Tibial nerve (tissue), 4 donors: ENCODE results near the gene TUBG2.

ENCODE experiments used
- EP300 ChIP-seq, 2 donors: sonication (generic); formaldehyde crosslinking; IDR thresholded peaks; one replicate each; pipeline ENCODE4 v1.6.1; 2017; ENCODE audit warnings: antibody characterized with exemption in 2 of 2, mild to moderate bottlenecking in 1 of 2
- POLR2A ChIP-seq, 2 donors: fragments of 450-650 bp; IDR thresholded peaks; one replicate each; pipeline ENCODE4 v1.6.1; 2017; ENCODE audit warnings: antibody characterized with exemption in 2 of 2, mild to moderate bottlenecking in 2 of 2, moderate library complexity in 2 of 2
- TF ChIP-seq, protein P1 (sequence below), 5 experiments: fragments of 200-600 bp in 3 of 5; fragments of 450-650 bp in 2 of 5; sonication (generic) in 3 of 5; IDR thresholded peaks; one replicate each; pipeline ENCODE4 v1.5.1; 2016 to 2019; ENCODE audit warnings: antibody characterized with exemption in 5 of 5, mild to moderate bottlenecking in 3 of 5, moderate library complexity in 2 of 5

DNA sequence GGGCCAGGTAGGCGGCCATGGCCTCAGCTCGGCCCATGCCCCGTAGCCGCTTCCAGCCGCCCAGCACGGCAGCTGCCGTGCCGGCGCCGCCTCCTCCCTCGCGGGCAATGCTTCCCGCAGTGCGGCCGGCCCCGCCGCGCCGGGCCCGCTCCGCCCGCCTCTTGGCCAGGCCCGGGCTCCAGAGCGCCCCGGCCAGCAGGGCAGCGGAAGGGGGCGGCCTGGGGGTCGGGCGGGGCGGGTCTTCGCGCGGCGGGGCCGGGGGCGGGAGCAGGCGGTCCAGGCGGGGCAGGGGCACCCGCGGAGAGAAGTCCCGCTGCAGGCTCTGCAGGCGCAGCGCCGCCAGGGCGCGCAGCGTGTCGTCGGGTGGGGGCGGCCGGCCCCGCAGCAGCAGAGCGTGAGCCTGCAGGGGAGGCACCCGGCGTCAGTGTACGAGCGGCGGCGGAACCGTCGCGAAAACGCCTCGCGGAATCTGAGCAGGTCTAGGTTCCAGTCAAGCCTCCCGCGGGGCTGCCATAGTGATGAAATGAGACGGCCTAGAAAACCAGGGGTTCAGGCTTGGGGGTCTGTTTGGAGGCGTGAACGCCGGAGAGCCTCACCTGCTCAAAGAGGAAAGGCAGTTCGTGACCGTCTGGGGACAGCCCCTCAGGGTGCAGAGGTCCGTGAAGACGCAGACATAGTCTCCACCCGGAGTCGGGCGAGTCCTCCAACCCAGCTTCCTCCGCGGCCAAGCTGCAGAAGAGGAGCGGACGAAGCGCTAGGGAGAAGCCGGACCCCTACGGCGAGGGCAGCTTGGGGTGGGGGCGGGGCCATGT lies 11.1 kb downstream of the TUBG2 start:
- TF ChIP-seq POLR2A (IDR thresholded peaks at IDR 0.05), result no peak
- TF ChIP-seq, protein P1, sequence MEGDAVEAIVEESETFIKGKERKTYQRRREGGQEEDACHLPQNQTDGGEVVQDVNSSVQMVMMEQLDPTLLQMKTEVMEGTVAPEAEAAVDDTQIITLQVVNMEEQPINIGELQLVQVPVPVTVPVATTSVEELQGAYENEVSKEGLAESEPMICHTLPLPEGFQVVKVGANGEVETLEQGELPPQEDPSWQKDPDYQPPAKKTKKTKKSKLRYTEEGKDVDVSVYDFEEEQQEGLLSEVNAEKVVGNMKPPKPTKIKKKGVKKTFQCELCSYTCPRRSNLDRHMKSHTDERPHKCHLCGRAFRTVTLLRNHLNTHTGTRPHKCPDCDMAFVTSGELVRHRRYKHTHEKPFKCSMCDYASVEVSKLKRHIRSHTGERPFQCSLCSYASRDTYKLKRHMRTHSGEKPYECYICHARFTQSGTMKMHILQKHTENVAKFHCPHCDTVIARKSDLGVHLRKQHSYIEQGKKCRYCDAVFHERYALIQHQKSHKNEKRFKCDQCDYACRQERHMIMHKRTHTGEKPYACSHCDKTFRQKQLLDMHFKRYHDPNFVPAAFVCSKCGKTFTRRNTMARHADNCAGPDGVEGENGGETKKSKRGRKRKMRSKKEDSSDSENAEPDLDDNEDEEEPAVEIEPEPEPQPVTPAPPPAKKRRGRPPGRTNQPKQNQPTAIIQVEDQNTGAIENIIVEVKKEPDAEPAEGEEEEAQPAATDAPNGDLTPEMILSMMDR (IDR thresholded peaks at IDR 0.05), result no peak
- TF ChIP-seq EP300 (IDR thresholded peaks at IDR 0.05), result no peak
